Measurements from ENCODE around the gene BTRC. TPM values are rescaled to one million over a fixed set of nuclear protein-coding genes. Genes with fewer than 3 reads are reported as not detected.

The BTRC gene
- total and polyA plus RNA-seq, 2 donors (not counting 3 experiments of a cell fraction or from before 2014, with no cell fraction given) = 11.6 to 18.5 TPM

DNA sequence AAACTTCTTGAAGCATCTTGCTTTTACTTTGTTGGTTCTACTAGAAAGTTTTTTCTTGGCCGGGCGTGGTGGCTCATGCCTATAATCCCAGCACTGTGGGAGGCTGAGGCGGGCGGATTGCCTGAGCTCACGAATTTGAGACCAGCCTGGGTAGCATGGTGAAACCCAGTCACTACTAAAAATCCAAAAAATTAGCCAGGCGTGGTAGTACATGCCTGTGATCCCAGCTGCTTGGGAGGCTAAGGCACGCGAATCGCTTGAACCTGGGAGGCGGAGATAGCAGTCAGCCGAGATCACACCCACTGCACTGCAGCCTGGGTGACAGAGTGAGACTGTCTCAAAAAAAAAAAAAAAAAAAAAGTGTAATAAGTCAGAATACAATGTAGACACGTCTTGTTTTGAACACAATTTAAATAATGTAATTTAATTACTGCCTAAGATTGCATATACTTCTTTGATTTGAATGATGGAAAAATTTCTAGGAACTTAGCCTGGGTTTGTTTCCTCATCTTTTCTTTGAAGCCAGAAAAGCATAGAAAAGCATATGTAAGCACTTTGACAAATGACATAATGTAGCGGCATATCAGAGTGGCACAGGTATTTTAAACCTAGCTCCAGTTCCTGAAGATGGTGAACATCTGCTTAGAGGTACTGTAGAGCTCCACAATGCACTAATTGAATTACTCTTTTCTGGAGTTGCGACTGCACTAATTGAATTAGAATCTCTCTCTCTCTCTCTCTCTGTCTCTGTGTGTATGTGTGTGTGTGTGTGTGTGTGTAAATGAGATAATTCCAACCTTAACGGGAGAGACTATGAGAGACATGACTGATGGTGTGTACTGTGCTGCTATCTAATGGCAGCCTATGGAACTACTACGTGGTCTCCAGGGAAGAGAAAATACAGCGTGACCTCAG is 87.8 kb downstream of the BTRC start:
- H3K36me3 ChIP-seq (ENCODE audit: control insufficient read depth in 2 of 2, extremely low read depth in 1 of 2, insufficient read depth in 2 of 2, low read length in 2 of 2) = no peaks in the 10 kb centered on the region
- no peak overlapping the region for H3K4me2 ChIP-seq (ENCODE audit: insufficient read depth, low read length)
- H3K9ac ChIP-seq (replicated peaks; ENCODE audit: extremely low read depth, insufficient read depth, low read length) = no peak overlapping the region
- peaks cover 2% of the 10 kb centered on the region for H3K9me1 ChIP-seq (replicated peaks; ENCODE audit: control insufficient read depth, extremely low read depth, insufficient read depth, low read length)
- H3K79me2 ChIP-seq (ENCODE audit: control insufficient read depth, insufficient read depth, low read length) = no peaks in the 10 kb centered on the region
- DNase-seq (ENCODE audit: low read depth, low spot score) (peak; percentile 70), FAIRE-seq (peak; percentile 48)
- H2AFZ ChIP-seq (ENCODE audit: low read depth, low read length) = no peak overlapping the region
- peaks cover 2% of the 10 kb centered on the region for H4K20me1 ChIP-seq (replicated peaks; ENCODE audit: control insufficient read depth, extremely low read depth, insufficient read depth, low read length)
- CTCF ChIA-PET = interaction anchor here (0.6 to 9.3 kb wide), 27 partner anchors 8 to 280 kb away, joined by 3 to 114 read pairs (median 4); partner anchors contain the start of gene BTRC
- intact Hi-C loops (cut with micrococcal nuclease) (loop anchor here (1.0 to 5.0 kb wide), 6 partner anchors 89 to 228 kb away; partner anchors contain the start of gene BTRC), dilution Hi-C loops (cut with MboI; ENCODE audit: extremely low pct_ligation_motif_present, low sequenced_read_pairs) (no loop called here)
- H3K27ac ChIP-seq (ENCODE audit: insufficient read depth, low read depth, low read length) = no peak overlapping the region
- BruUV-seq (replicated peaks) = no TSS peak
- H3K27me3 ChIP-seq (ENCODE audit: control insufficient read depth in 2 of 2, insufficient read depth in 2 of 2, low read length in 2 of 2) = no peaks in the 10 kb centered on the region
- POLR2A ChIA-PET = no interaction called here
- no peaks in the 10 kb centered on the region for H3K9me3 ChIP-seq (replicated peaks; ENCODE audit: control insufficient read depth, insufficient read depth, low read length)
- TF ChIP-seq POLR2AphosphoS5 (IDR thresholded peaks at IDR 0.05; ENCODE audit: insufficient read depth, low read depth, low read length) (no peak), POLR2A (IDR thresholded peaks at IDR 0.05; ENCODE audit: low read depth, low read length) (no peak), FOS (IDR thresholded peaks at IDR 0.05; ENCODE audit: borderline replicate concordance, insufficient read depth, low read length) (no peak)
- TF ChIP-seq, protein P1, sequence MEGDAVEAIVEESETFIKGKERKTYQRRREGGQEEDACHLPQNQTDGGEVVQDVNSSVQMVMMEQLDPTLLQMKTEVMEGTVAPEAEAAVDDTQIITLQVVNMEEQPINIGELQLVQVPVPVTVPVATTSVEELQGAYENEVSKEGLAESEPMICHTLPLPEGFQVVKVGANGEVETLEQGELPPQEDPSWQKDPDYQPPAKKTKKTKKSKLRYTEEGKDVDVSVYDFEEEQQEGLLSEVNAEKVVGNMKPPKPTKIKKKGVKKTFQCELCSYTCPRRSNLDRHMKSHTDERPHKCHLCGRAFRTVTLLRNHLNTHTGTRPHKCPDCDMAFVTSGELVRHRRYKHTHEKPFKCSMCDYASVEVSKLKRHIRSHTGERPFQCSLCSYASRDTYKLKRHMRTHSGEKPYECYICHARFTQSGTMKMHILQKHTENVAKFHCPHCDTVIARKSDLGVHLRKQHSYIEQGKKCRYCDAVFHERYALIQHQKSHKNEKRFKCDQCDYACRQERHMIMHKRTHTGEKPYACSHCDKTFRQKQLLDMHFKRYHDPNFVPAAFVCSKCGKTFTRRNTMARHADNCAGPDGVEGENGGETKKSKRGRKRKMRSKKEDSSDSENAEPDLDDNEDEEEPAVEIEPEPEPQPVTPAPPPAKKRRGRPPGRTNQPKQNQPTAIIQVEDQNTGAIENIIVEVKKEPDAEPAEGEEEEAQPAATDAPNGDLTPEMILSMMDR (IDR thresholded peaks at IDR 0.05; ENCODE audit: extremely low read depth in 1 of 2, insufficient read depth in 1 of 2, low read depth in 1 of 2, low read length in 2 of 2) = peak; percentile 51 to 61
- no peaks in the 10 kb centered on the region for H3K4me1 ChIP-seq (ENCODE audit: control insufficient read depth, extremely low read depth, insufficient read depth, low read length)
- no peak overlapping the region for H3K4me3 ChIP-seq (replicated peaks in 1 of 3; ENCODE audit: insufficient read depth in 1 of 3, low read depth in 1 of 3, low read length in 3 of 3)
